GM19455 (cell line): Measurements from ENCODE around the gene B4GALT7.

Experiments
- ATAC-seq: cut with Tn5 transposase; IDR thresholded peaks from one replicate; pipeline ENCODE4 v1.9.1; 2021; ENCODE audit not compliant: unreplicated experiment

The B4GALT7 gene

GRCh38 chr5:177592905-177593304 is 7.0 kb upstream of the B4GALT7 start:
- no peak for ATAC-seq

DNA sequence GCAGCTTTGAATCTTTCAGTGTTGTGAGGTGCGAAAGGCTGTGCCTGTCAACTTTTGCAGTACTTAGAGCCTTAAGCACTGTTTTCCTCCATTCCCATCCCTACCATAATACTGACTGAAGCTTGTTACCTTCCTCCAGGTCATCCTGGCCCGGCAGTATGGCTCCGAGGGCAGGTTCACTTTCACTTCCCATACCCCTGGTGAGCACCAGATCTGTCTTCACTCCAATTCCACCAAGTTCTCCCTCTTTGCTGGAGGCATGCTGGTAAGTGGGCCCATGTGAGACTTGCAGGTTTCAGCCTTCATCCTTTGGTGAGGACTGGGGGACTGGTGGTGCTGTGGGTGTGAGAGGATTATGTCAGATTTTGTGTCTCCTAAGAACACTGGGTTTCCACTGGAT is 6.4 kb upstream of the B4GALT7 start:
- no peak for ATAC-seq

DNA sequence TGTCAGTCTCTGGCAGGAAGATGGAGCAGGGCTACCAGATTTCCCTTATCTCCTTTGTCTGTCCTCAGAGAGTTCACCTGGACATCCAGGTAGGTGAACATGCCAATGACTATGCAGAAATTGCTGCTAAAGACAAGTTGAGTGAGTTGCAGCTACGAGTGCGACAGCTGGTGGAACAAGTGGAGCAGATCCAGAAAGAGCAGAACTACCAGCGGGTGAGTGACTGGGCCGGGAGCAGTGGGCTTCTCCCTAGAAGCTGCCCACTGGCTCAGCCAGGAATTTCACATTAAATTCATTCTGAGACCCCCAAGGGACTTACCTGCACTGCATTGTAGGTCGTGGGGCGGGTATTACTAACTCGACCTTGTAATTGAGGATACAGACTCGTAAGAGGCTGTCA is 5.9 kb upstream of the B4GALT7 start:
- no peak for ATAC-seq

DNA sequence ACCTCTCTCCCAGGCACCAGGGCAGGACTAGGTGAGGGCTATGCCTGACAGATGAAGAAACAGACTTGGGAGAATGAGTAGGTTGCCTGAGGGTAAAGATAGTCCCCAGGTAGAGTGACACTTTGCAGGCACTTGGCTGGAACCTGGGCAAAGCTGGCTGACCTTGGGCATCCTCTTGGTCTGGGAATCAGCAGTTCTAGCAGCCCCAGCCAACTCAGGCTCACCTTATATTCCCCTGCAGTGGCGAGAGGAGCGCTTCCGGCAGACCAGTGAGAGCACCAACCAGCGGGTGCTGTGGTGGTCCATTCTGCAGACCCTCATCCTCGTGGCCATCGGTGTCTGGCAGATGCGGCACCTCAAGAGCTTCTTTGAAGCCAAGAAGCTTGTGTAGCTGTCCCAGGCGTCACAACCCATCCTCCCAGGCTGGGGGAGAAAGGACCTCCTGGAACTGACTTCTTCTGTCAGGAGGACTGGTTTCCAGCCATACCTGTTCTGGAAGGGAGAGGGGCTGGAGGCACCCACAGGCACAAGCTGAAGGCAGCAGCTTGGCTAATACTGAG is 4.8 kb upstream of the B4GALT7 start:
- no peak for ATAC-seq

DNA sequence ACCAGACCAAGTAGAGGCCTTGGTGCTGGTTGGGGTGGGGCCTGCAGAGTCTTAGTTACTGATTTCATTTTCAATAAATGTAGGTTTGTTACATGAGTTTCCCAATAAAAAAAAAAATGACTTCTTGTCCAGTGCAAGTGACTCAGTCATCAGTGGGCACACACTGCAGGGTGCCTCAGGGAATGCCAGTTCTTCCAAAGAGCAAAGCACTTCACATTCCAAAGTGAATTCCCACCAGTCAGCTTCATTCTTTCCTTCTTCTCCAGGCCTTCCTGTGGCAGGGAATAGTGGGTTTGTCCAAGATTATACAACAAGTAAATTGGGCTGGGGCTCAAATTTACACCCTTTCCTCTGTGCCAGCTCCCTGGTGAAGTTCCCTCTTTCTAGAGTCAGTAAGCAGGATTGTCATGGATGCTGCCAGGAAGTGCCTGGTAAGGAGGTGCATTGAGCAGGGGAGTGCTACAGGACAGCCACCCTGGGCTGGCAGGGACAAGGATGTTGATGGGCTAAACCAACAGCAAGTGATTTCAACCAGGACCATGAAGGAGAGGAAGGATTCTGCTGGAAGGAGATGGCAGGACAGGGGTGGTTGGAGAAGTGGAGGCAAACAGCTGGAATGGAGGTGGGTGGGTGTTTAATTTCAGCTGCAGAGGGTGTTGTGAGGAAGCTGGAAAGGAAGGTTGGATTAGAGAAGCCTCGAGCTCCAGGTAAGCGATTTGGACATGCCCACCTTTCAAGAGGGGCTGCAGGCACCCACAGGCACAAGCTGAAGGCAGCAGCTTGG is 3.7 kb upstream of the B4GALT7 start:
- ATAC-seq: no peak

- ATAC-seq: no peak
These were observed 3.1 kb upstream of the B4GALT7 start for GRCh38 chr5:177596775-177597238.

- no peak for ATAC-seq
These were observed 1.5 kb upstream of the B4GALT7 start for GRCh38 chr5:177598477-177598876.

DNA sequence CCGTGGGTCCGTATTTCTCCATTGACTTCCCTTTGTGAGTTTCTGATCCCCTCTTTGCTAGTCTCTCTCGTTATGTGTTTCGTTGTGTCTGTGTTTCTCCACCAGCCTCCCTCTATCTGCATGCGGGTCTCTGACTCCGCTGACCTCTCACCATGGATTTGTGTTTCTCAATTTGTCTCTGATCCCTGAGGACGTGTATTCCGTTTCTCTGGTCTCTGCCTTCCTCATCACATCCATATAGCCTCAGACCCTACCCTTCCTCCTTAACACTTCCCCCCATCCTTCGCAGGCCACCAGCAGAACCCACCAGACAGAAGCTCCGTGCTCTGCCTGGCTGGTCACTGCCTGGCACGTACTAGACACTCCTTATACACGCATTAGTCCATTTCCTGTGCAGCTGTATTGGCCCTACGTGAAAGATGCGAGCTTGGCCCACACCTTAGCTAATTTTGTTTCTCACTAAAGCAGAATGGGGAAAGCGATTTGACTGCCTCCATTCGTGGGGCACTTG is 631 bp downstream of the B4GALT7 start:
- no peak for ATAC-seq

GRCh38 chr5:177601126-177601525 is 1.2 kb downstream of the B4GALT7 start:
- no peak for ATAC-seq

- ATAC-seq: no peak
These were observed 1.9 kb downstream of the B4GALT7 start for GRCh38 chr5:177601577-177602457.

- no peak for ATAC-seq
These were observed 2.5 kb downstream of the B4GALT7 start for GRCh38 chr5:177602458-177602830.

DNA sequence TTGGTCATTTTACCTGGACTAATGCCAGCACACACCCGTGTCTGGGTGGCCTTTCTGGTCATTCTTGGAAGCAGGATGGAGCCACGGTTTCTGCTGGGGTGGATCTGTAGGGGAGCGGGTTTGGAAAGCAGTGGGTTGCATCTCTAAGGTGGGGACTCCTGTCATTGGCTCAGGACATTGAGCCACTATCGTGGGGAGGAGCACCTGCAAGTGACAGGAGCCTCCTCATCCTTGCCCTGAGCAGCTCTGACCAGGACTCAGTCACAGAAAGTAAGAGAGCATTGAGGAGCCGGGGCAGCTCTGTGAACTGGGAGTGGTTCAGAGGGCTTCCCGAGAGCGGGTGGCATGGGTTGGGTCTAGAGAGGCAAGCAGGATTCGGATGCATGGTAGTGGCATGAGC is 3.7 kb downstream of the B4GALT7 start:
- ATAC-seq: no peak

- ATAC-seq: no peak
These were observed 4.2 kb downstream of the B4GALT7 start for GRCh38 chr5:177604116-177604521.

DNA sequence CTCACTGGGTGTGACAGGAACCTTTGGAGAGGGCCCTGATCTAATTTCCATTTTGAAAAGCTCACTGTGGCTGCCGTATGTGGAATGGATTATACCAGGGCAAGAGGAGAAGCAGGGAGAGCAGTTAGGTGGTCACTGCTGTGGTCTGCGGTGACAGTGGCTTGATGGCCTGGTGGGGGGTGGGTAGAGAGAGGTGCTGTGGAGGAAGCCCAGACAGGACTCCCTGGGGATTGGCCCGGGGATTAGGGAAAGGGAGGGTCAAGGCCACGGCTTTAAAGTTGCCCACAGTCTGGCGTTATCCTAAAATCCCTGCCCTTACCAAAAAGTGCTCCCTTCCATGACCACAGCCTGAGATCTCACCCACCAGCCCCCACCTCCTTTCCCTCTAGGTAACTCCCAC is 4.7 kb downstream of the B4GALT7 start:
- ATAC-seq: no peak

DNA sequence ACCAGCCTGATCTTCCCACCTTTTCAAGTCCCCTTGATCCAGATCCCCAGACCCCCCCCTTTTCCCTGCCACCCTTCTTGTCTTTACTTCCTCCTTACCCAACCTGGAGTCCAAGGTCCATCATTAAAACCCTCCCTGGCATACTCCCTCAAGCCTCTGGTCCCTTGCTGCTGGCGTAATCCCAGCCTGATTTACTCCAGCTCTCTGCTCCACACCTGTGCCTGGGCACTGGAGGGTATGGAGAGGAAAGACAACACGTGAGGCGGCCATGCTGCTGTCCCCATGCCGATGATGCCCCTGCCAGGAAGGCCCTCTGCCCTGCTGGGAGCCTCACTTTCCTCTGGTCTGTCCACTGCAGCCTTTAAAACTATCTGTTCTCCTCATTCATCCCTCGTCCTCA is 5.1 kb downstream of the B4GALT7 start:
- no peak for ATAC-seq

GRCh38 chr5:177605667-177606066 is 5.7 kb downstream of the B4GALT7 start:
- no peak for ATAC-seq

DNA sequence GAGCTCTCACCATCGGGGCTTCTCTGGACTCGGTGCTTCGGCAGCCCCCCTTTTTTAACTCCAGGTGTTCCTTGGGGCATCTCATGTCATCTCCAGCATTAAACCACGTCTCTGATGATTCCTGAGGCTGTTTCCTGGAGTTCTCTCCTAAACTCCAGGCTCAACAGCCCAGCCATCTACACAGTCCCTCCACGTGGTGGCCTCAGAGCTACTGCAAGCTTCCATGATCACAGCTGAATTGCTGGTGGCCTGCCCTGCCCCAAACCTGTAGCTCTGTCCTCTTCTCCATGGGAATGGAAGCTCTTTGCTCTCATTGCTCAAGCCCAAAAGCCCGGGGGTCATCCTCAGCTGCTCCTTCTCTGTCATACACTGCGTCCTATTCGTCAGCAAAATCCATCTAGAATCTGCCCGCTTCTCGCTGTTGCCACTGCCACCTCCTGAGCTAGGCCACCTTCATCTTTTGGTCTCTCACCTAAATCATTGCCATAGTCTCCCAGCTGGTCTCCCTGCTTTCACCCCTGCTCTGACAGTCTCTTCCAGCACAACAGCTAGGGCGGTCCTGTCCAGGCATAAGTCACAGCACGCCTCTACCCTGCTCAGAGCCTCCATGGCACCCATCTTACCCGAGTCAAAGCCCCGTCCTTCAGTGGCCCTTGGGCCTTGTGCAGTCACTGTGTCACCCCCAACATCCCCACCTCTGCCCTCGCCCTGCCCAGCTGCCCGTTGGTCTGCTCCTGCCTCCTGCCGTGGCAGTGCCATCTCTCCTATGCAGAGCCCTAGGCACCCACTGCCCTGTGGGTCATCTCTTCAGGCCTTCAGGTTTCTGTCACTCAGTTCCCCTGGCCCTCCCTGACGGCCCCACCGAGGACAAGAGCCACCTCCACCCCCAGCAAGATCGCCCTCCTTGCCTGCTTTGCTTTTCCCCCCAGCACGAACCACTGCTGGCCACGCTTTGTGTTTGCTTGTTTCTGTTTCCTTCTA is 6.4 kb downstream of the B4GALT7 start:
- no peak for ATAC-seq

DNA sequence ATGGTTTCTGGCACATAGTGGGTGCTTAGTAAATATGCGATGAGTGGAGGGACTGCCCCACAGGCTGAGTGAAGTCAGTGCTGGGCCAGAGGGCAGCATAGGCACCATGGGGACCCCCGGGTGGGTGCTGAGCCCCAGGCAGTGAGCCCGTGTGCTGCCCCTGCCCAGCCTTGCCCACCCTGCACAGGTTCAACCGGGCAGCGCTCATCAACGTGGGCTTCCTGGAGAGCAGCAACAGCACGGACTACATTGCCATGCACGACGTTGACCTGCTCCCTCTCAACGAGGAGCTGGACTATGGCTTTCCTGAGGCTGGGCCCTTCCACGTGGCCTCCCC is 7.2 kb downstream of the B4GALT7 start:
- no peak for ATAC-seq

GRCh38 chr5:177607452-177608192 is 7.7 kb downstream of the B4GALT7 start:
- no peak for ATAC-seq
